Panc1 (cell line): ENCODE data around the gene GLT1D1.

ENCODE experiments used
- CTCF ChIP-seq: fragments of 450-650 bp; IDR thresholded peaks from 2 replicates; pipeline ENCODE4 v1.5.1; 2017; ENCODE audit warnings: mild to moderate bottlenecking
- POLR2AphosphoS5 ChIP-seq: IDR thresholded peaks from 2 replicates; pipeline ENCODE4 v1.6.1; 2012; ENCODE audit warnings: mild to moderate bottlenecking, low read depth, low read length, moderate library complexity
- REST ChIP-seq, 2 experiments: IDR thresholded peaks; 2 replicates each; pipeline ENCODE4 v1.6.1; 2011 to 2012; ENCODE audit warnings: low read depth in 2 of 2, control low read depth in 1 of 2, low read length in 1 of 2, mild to moderate bottlenecking in 1 of 2, moderate library complexity in 1 of 2; ENCODE audit not compliant: insufficient read depth in 1 of 2
- SIN3A ChIP-seq: IDR thresholded peaks from 2 replicates; pipeline ENCODE4 v1.6.1; 2012; ENCODE audit warnings: low read depth, mild to moderate bottlenecking, low read length, moderate library complexity, borderline replicate concordance; ENCODE audit not compliant: insufficient read depth
- TCF7L2 ChIP-seq: IDR thresholded peaks from 2 replicates; pipeline ENCODE4 v1.6.1; 2011; ENCODE audit warnings: mild to moderate bottlenecking, low read depth, low read length, inconsistent platforms

- TF ChIP-seq CTCF = no peak
- TF ChIP-seq SIN3A = no peak
- no peak for TF ChIP-seq REST (IDR thresholded peaks at IDR 0.05; ENCODE audit: insufficient read depth in 1 of 2, low read depth in 2 of 2, low read length in 1 of 2)
- TF ChIP-seq POLR2AphosphoS5 = no peak
- no peak for TF ChIP-seq TCF7L2
These were observed 27.4 kb upstream of the GLT1D1 start for GRCh38 chr12:128825835-128826234.
